B cell (primary cell): ENCODE data around the gene GADL1. TPM values are rescaled to one million over a fixed set of nuclear protein-coding genes. Genes with fewer than 3 reads are reported as not detected.

ENCODE experiments used
- ATAC-seq: fragments of 200-7000 bp; cut with Tn5 transposase; one replicate; pipeline ENCODE4 v1.10.0; 2021; ENCODE audit warnings: low read depth, mild to moderate bottlenecking, moderate number of reproducible peaks, moderate library complexity
- CTCF ChIA-PET: fragments of 350-600 bp; sonication (Branson Sonifier 250); formaldehyde crosslinking; loops from one replicate; lab custom pipeline; 2021; ENCODE audit warnings: antibody characterized with exemption, inconsistent platforms; lab: Charles Lee
- POLR2A ChIA-PET: fragments of 350-600 bp; sonication (Branson Sonifier 250); formaldehyde crosslinking; loops from one replicate; lab custom pipeline; 2021; ENCODE audit warnings: antibody characterized with exemption; lab: Charles Lee
- DNase-seq: peaks from one replicate; pipeline ENCODE4 v3.0.0; 2013
- H2AFZ ChIP-seq: 2 replicates; pipeline ENCODE4 v1.6.1; 2012; ENCODE audit warnings: mild to moderate bottlenecking, low read depth, low read length; ENCODE audit not compliant: insufficient read depth, poor library complexity, severe bottlenecking
- H3K27ac ChIP-seq, 2 donors: 1 replicate in 1 of 2; 2 replicates in 1 of 2; pipeline ENCODE4 v1.5.1; 2012 to 2013; ENCODE audit warnings: low read length in 2 of 2, mild to moderate bottlenecking in 2 of 2, moderate library complexity in 1 of 2
- H3K27me3 ChIP-seq, 4 experiments: fragments of 200-600 bp in 1 of 4; sonication (generic) in 1 of 4; replicated peaks in 1 of 4; 1 replicate in 2 of 4; 2 replicates in 2 of 4; pipeline versions ENCODE4 v1.6.1 to v1.7.0; 2013 to 2016; ENCODE audit warnings: low read length in 3 of 4, mild to moderate bottlenecking in 2 of 4, mixed read lengths in 1 of 4, moderate library complexity in 1 of 4; ENCODE audit not compliant: insufficient read depth in 4 of 4, control insufficient read depth in 3 of 4; ENCODE audit errors: control extremely low read depth in 1 of 4
- H3K36me3 ChIP-seq, 2 experiments: replicated peaks in 1 of 2; 1 replicate in 1 of 2; 2 replicates in 1 of 2; pipeline versions ENCODE4 v1.6.1 to v1.7.1; 2013; ENCODE audit warnings: low read length in 1 of 2; ENCODE audit not compliant: insufficient read depth in 2 of 2, control insufficient read depth in 1 of 2; ENCODE audit errors: control extremely low read depth in 1 of 2, extremely low read depth in 1 of 2
- H3K4me1 ChIP-seq, 2 donors: fragments of 200-600 bp in 1 of 2; sonication (generic) in 1 of 2; 1 replicate in 1 of 2; 2 replicates in 1 of 2; pipeline versions ENCODE4 v1.5.1 to v1.6.1; 2013 to 2017; ENCODE audit warnings: low read length in 2 of 2; ENCODE audit not compliant: control insufficient read depth in 2 of 2, insufficient read depth in 2 of 2
- H3K4me2 ChIP-seq: replicated peaks from 2 replicates; pipeline ENCODE3; 2012; ENCODE audit warnings: mild to moderate bottlenecking, low read depth, low read length; ENCODE audit not compliant: poor library complexity, severe bottlenecking
- H3K4me3 ChIP-seq, 5 experiments: fragments of 200-600 bp in 1 of 5; sonication (generic) in 1 of 5; 1 replicate in 3 of 5; 2 replicates in 2 of 5; pipeline versions ENCODE4 v1.5.1 to v1.7.0; 2011 to 2016; ENCODE audit warnings: low read length in 4 of 5, mild to moderate bottlenecking in 4 of 5, low read depth in 2 of 5, control low read depth in 1 of 5, moderate library complexity in 1 of 5; ENCODE audit not compliant: insufficient read depth in 1 of 5; ENCODE audit errors: control extremely low read depth in 1 of 5, extremely low read depth in 1 of 5
- H3K79me2 ChIP-seq: fragments of 200-600 bp; sonication (generic); one replicate; pipeline ENCODE4 v1.6.0; 2016; ENCODE audit warnings: low read length; ENCODE audit not compliant: control insufficient read depth, insufficient read depth
- H3K9ac ChIP-seq: fragments of 200-600 bp; sonication (generic); 2 replicates; pipeline ENCODE4 v1.6.1; 2017; ENCODE audit warnings: mild to moderate bottlenecking, low read length, moderate library complexity
- H3K9me3 ChIP-seq, 3 donors: one replicate each; pipeline versions ENCODE4 v1.6.1 to v1.7.1; 2013; ENCODE audit warnings: low read length in 2 of 3; ENCODE audit not compliant: control insufficient read depth in 2 of 3, insufficient read depth in 1 of 3; ENCODE audit errors: control extremely low read depth in 1 of 3
- H4K20me1 ChIP-seq: 2 replicates; pipeline ENCODE4 v1.6.0; 2012; ENCODE audit warnings: mild to moderate bottlenecking, low read length; ENCODE audit not compliant: insufficient read depth, control insufficient read depth, poor library complexity, severe bottlenecking
- H3K27ac Mint-ChIP-seq: one replicate; pipeline ENCODE4 v1.8.0; 2021; ENCODE audit warnings: mixed read lengths
- H3K27me3 Mint-ChIP-seq: one replicate; pipeline ENCODE4 v1.8.0; 2021; ENCODE audit warnings: mixed read lengths
- H3K4me1 Mint-ChIP-seq: one replicate; pipeline ENCODE4 v1.8.0; 2021; ENCODE audit warnings: mixed read lengths
- H3K4me3 Mint-ChIP-seq: one replicate; pipeline ENCODE4 v1.8.0; 2021; ENCODE audit warnings: mixed read lengths
- H3K9me3 Mint-ChIP-seq: one replicate; pipeline ENCODE4 v1.8.0; 2022; ENCODE audit warnings: mixed read lengths; ENCODE audit not compliant: insufficient read depth
- EZH2 ChIP-seq: IDR thresholded peaks from 2 replicates; pipeline ENCODE4 v1.6.1; 2012; ENCODE audit warnings: borderline replicate concordance, low read depth, mild to moderate bottlenecking, moderate library complexity, low read length; ENCODE audit not compliant: insufficient read depth, poor library complexity, severe bottlenecking
- WGBS: methylation state at CpG from one replicate; pipeline ENCODE4 v1.1.5; 2013; ENCODE audit warnings: missing lambda C conversion rate; ENCODE audit not compliant: insufficient coverage; 5-methylcytosine and 5-hydroxymethylcytosine counted together
- intact Hi-C: fragments of 100-400 bp; cut with micrococcal nuclease; formaldehyde crosslinking; loops from one replicate; pipeline ENCODE4 v1.10.0; 2022
- polyA plus RNA-seq: library from polyadenylated mRNA; depleted of rRNA; stranded (reverse); fragments of >200 nt; gene quantifications from 2 replicates; pipeline ENCODE4 v1.2.3, GENCODE V29; 2012
- total RNA-seq, 2 donors: library from RNA; stranded (reverse); fragments of 120-200 nt in 1 of 2; gene quantifications; 1 replicate in 1 of 2; 2 replicates in 1 of 2; pipeline versions ENCODE4 v1.2.3 to v1.2.4, GENCODE V29; 2013 to 2022
- TF ChIP-seq, protein P1 (sequence below): fragments of 200-600 bp; IDR thresholded peaks from one replicate; pipeline ENCODE4 v1.8.0; 2022; ENCODE audit warnings: antibody characterized with exemption, mild to moderate bottlenecking

Gene GADL1
- total and polyA plus RNA-seq, 2 donors (not counting 1 experiment from before 2014, with no cell fraction given) = not detected

DNA sequence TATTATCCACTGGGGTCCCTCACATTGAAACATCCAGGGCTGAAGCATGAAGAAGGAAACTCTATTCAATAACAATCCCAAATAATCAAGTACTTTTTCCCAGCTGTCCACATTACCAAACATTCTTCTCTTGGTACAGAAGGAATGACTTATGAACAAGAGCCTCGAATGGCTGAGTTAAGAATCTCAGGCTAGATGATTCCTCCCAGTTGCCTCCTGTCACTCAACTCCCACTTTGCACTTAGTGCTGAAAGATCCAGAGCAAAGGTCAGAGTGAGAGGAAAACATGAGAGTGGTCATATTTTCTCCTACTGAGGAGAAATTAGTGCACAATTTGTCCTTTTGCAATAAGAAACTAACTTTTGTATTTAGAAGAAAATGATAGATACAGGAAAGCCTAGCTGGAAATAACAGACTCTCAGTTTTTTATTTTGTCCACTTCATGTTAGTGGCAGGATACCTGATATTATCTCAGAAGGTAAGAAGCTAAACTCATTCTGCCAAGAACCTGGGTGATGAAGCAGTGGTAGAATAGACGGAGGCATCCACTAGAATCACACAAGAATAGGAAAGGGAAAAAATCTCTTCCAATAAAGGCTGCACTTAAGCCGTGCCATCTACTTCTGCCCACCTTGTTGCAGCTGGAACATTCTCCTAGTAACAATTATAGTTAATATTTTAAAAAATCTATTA lies 46.2 kb downstream of the GADL1 start:
- H3K27ac Mint-ChIP-seq = no peak overlapping the region
- Histone ChIP-seq H3K36me3 (no peaks in the 10 kb centered on the region), H3K9me3 (no peaks in the 10 kb centered on the region), H3K4me1 (no peaks in the 10 kb centered on the region), H3K27ac (no peak overlapping the region), H3K9ac (no peak overlapping the region), H3K27me3 (no peaks in the 10 kb centered on the region), H2AFZ (no peak overlapping the region), H4K20me1 (no peaks in the 10 kb centered on the region), H3K79me2 (no peaks in the 10 kb centered on the region), H3K4me3 (no peak overlapping the region), H3K4me2 (no peak overlapping the region)
- H3K4me3 Mint-ChIP-seq = no peak overlapping the region
- ATAC-seq (no peak), DNase-seq (no peak)
- TF ChIP-seq, protein P1, sequence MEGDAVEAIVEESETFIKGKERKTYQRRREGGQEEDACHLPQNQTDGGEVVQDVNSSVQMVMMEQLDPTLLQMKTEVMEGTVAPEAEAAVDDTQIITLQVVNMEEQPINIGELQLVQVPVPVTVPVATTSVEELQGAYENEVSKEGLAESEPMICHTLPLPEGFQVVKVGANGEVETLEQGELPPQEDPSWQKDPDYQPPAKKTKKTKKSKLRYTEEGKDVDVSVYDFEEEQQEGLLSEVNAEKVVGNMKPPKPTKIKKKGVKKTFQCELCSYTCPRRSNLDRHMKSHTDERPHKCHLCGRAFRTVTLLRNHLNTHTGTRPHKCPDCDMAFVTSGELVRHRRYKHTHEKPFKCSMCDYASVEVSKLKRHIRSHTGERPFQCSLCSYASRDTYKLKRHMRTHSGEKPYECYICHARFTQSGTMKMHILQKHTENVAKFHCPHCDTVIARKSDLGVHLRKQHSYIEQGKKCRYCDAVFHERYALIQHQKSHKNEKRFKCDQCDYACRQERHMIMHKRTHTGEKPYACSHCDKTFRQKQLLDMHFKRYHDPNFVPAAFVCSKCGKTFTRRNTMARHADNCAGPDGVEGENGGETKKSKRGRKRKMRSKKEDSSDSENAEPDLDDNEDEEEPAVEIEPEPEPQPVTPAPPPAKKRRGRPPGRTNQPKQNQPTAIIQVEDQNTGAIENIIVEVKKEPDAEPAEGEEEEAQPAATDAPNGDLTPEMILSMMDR = no peak
- TF ChIP-seq EZH2 = no peak
- ChIA-PET POLR2A (no interaction called here), CTCF (no interaction called here)
- H3K4me1 Mint-ChIP-seq = no peaks in the 10 kb centered on the region
- WGBS = 83% methylated on average over 1 of the region's 3 CpGs
- peaks cover 5% of the 10 kb centered on the region for H3K27me3 Mint-ChIP-seq
- no peaks in the 10 kb centered on the region for H3K9me3 Mint-ChIP-seq
- intact Hi-C loops = no loop called here

DNA sequence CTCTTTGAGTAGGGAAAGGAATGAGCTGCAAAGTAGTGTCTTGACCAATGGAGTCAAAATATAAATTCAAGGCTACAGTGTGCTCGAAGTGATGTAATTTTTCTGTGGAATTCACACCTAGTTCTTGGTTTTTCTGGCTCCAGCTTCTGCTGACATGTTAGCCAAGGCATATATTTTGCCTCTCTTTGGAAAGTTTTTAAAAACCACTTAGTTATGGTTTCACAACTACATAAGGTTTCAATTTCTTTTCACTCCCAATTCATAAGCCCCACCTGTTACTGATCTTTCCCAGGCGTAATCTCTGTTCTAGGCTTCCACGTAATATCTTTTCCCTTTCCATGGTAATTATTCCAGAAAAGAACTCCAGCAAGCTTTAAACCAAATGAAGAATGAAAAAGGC lies 46.9 kb downstream of the GADL1 start:
- Mint-ChIP-seq H3K4me3 (no peak overlapping the region), H3K4me1 (no peaks in the 10 kb centered on the region), H3K9me3 (no peaks in the 10 kb centered on the region), H3K27me3 (peaks cover 5% of the 10 kb centered on the region), H3K27ac (no peak overlapping the region)
- H3K27me3 ChIP-seq = no peaks in the 10 kb centered on the region
- CTCF ChIA-PET = no interaction called here
- TF ChIP-seq EZH2 = no peak
- TF ChIP-seq, protein P1 = no peak
- no peak overlapping the region for H3K9ac ChIP-seq
- 79% methylated on average over 3 of the region's 3 CpGs for WGBS
- H2AFZ ChIP-seq = no peak overlapping the region
- no peak overlapping the region for H3K27ac ChIP-seq
- no peaks in the 10 kb centered on the region for H3K36me3 ChIP-seq
- H4K20me1 ChIP-seq = no peaks in the 10 kb centered on the region
- POLR2A ChIA-PET = no interaction called here
- no peak overlapping the region for H3K4me3 ChIP-seq
- H3K9me3 ChIP-seq = no peaks in the 10 kb centered on the region
- no peaks in the 10 kb centered on the region for H3K4me1 ChIP-seq
- intact Hi-C loops = no loop called here
- no peak for DNase-seq
- H3K4me2 ChIP-seq = no peak overlapping the region
- H3K79me2 ChIP-seq = no peaks in the 10 kb centered on the region
- no peak for ATAC-seq
